Activated T-cell treated with anti-CD3 and anti-CD28 coated beads, Interleukin-2, amount 50 U/mL, for 72 hours (primary cell): ENCODE data around the gene LHFPL6. TPM values are rescaled to one million over a fixed set of nuclear protein-coding genes. Genes with fewer than 3 reads are reported as not detected.

ENCODE experiments used
- ATAC-seq, 2 donors: fragments of 150-1000 bp; cut with Tn5 transposase; replicated peaks in 1 of 2; 2 replicates each; pipeline ENCODE4 v1.10.0; 2021; ENCODE audit warnings: moderate library complexity in 2 of 2, mild to moderate bottlenecking in 1 of 2
- DNase-seq, 2 donors: peaks; one replicate each; pipeline ENCODE4 v3.0.0; 2021 to 2022; ENCODE audit warnings: mixed read lengths in 1 of 2
- H3K27ac Mint-ChIP-seq: one replicate; pipeline ENCODE4 v1.8.0; 2022; ENCODE audit warnings: mild to moderate bottlenecking, moderate library complexity, mixed read lengths
- H3K27me3 Mint-ChIP-seq: one replicate; pipeline ENCODE4 v1.8.0; 2022; ENCODE audit warnings: low read depth, mixed read lengths
- H3K36me3 Mint-ChIP-seq, 2 donors: one replicate each; pipeline ENCODE4 v1.8.0; 2022; ENCODE audit warnings: mixed read lengths in 2 of 2, mild to moderate bottlenecking in 1 of 2; ENCODE audit not compliant: insufficient read depth in 2 of 2
- H3K4me1 Mint-ChIP-seq: one replicate; pipeline ENCODE4 v1.8.0; 2022; ENCODE audit warnings: low read depth, mixed read lengths
- H3K4me3 Mint-ChIP-seq, 2 donors: one replicate each; pipeline ENCODE4 v1.8.0; 2022; ENCODE audit warnings: mild to moderate bottlenecking in 2 of 2, mixed read lengths in 2 of 2, moderate library complexity in 2 of 2
- H3K9me3 Mint-ChIP-seq, 2 donors: one replicate each; pipeline ENCODE4 v1.8.0; 2022; ENCODE audit warnings: mixed read lengths in 2 of 2
- total RNA-seq, 2 donors: library from RNA; stranded (reverse); gene quantifications; one replicate each; pipeline ENCODE4 v1.2.3, GENCODE V29; 2022

The LHFPL6 gene
- total RNA-seq, 2 donors from 2014 or later: 1.7 to 2.5 TPM

DNA sequence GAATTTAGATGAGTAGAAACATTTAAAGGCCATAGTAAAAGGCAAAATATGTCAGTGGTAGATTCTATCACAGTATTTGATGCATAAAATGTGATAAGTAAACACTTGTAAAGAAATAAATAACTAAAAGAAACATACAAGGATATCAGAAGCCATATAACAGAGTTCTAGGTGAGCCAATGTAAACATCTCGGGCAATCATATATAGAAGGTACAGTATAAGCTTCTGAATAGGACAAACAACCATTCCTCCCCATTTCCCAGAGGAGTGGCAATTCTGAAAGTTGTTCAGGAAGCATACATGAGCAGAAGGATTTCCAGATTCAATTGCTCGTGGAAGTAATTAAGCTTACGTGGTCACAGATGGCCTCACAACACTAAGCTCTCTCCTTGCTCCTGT is 267.3 kb downstream of the LHFPL6 start:
- no peaks in the 10 kb centered on the region for H3K4me1 Mint-ChIP-seq
- peaks cover 0 to 2% of the 10 kb centered on the region in 2 donors for H3K9me3 Mint-ChIP-seq
- peaks cover 10% of the 10 kb centered on the region for H3K27me3 Mint-ChIP-seq

DNA sequence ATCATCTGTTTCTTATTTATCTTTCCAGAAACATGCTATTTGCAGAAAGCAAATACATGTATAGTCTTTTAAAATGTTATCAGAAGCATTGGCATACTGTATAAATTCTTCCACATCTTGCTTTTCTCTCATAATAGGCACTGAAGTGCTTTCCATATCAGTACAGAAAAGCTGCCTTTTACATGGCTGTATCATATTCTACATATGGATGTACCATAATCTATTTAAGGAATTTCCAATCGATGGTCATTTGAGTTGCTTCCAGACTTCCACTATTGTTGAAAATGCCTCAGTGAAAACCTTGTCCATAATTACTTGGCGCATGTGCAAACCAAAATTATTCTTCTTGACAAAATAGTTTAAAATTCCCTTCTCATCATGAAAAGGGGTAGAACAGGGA is 272.5 kb downstream of the LHFPL6 start:
- DNase-seq (no peak), ATAC-seq (no peak)
- Mint-ChIP-seq H3K27me3 (peaks cover 21% of the 10 kb centered on the region), H3K27ac (no peak overlapping the region), H3K4me1 (no peaks in the 10 kb centered on the region), H3K9me3 (peaks cover 2 to 5% of the 10 kb centered on the region in 2 donors), H3K36me3 (no peaks in the 10 kb centered on the region), H3K4me3 (no peak overlapping the region)

More for the DNA sequence above, 267.3 kb downstream of the LHFPL6 start:
- no peak for DNase-seq
- no peak for ATAC-seq
- H3K27ac Mint-ChIP-seq: no peak overlapping the region
- H3K36me3 Mint-ChIP-seq: no peaks in the 10 kb centered on the region
- no peak overlapping the region for H3K4me3 Mint-ChIP-seq

DNA sequence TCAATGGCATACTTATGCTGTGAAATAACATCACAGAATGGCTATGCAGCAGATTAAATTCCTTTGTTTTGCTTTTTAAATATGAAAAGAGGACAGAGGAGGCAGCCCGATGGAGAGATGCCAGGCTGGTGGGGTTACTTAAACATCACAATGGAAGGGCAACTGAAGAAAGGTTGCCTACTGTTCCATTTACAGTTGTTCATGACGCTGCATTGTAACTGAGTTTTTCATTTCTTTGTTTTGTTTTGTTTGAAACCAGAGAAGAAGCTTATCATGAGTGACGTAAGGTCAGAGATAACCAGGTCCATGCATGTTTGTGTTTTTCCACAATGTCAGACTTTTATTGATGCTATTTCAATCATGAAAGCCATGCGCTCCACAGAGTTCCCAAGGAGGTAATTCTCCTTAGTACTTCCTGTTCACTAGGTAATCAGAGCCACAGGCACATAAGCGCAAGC is 273.8 kb downstream of the LHFPL6 start:
- H3K36me3 Mint-ChIP-seq: no peaks in the 10 kb centered on the region
- H3K27me3 Mint-ChIP-seq: peaks cover 21% of the 10 kb centered on the region
- no peaks in the 10 kb centered on the region for H3K4me1 Mint-ChIP-seq
- no peak overlapping the region for H3K27ac Mint-ChIP-seq
- DNase-seq (no peak), ATAC-seq (no peak)
- no peak overlapping the region for H3K4me3 Mint-ChIP-seq
- peaks cover 2 to 5% of the 10 kb centered on the region in 2 donors for H3K9me3 Mint-ChIP-seq

DNA sequence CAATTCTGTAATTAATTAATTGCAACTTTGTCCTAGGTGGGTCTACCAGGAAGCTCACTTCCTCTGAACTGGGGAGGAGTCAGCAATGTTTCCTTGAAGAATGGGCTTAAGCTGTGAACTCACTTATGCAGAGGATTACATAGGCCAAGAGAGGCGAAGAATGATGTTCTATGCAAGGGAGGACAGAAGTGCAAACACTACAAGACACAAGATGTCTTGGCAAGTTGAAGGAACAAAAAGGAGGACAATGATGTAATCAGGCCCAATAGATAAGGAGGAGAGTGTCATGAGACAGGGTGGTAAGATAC is 275.9 kb downstream of the LHFPL6 start:
- DNase-seq (no peak), ATAC-seq (no peak)
- peaks cover 21% of the 10 kb centered on the region for H3K27me3 Mint-ChIP-seq
- no peaks in the 10 kb centered on the region for H3K4me1 Mint-ChIP-seq
- H3K27ac Mint-ChIP-seq: no peak overlapping the region
- no peak overlapping the region for H3K4me3 Mint-ChIP-seq
- H3K36me3 Mint-ChIP-seq: no peaks in the 10 kb centered on the region
- H3K9me3 Mint-ChIP-seq: peaks cover 0 to 5% of the 10 kb centered on the region in 2 donors

DNA sequence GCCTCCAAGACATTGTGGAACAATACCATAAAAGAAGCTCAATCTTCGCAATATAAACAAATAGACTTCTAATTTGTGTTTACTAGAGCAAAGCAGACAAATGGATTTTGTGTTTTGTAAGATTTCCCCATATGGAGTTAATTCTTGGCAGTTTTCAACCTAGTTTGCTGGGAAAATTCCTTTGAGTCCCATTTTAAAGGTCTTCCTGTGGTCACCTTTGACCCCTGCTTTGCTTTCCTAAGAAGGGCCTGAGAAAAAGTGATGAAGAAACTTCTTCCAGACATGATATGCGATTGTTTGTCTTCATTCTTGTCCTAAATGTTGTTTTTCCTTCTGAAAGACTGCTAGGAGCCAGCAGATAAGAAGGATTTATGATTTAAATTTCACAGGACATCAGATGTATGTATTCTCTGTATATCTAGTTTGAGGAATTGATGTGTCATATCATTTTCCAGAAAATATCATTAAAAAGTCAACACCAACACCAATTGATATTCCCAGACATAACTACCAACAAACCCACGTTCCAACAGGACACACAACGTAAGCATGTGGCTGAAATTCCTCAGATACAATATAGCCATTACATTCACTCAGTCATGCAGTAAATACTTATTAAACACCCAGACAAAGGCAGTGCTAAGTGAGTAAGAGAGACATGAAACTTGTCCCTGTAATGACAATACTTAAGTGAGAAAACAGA is 276.4 kb downstream of the LHFPL6 start:
- no peaks in the 10 kb centered on the region for H3K36me3 Mint-ChIP-seq
- H3K9me3 Mint-ChIP-seq: peaks cover 0 to 5% of the 10 kb centered on the region in 2 donors
- DNase-seq: no peak
- no peak overlapping the region for H3K27ac Mint-ChIP-seq
- no peak for ATAC-seq
- no peaks in the 10 kb centered on the region for H3K4me1 Mint-ChIP-seq
- H3K27me3 Mint-ChIP-seq: peaks cover 20% of the 10 kb centered on the region
- no peak overlapping the region for H3K4me3 Mint-ChIP-seq

DNA sequence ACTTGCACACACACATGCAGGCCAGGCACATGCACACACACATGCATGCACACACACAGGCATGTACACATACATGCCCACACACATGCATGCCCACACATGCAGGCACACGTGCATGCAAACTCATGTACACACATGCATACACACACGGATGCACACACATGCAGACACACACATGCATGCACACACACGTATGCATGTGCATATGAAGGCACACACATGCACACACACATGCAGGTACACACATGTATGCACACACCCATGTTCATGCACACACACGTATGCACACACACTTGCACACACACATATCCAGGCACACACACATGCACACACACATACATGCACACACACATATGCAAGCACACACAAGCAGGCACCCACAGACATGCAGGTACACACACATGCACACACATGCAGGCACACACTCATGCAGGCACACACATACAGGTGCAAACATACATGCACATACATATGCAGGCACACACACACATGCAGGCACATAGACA is 278.1 kb downstream of the LHFPL6 start:
- H3K9me3 Mint-ChIP-seq: peaks cover 0 to 5% of the 10 kb centered on the region in 2 donors
- no peaks in the 10 kb centered on the region for H3K36me3 Mint-ChIP-seq
- no peak overlapping the region for H3K27ac Mint-ChIP-seq
- no peak overlapping the region for H3K4me3 Mint-ChIP-seq
- H3K4me1 Mint-ChIP-seq: no peaks in the 10 kb centered on the region
- H3K27me3 Mint-ChIP-seq: peaks cover 10% of the 10 kb centered on the region
- no peak for ATAC-seq
- no peak for DNase-seq

DNA sequence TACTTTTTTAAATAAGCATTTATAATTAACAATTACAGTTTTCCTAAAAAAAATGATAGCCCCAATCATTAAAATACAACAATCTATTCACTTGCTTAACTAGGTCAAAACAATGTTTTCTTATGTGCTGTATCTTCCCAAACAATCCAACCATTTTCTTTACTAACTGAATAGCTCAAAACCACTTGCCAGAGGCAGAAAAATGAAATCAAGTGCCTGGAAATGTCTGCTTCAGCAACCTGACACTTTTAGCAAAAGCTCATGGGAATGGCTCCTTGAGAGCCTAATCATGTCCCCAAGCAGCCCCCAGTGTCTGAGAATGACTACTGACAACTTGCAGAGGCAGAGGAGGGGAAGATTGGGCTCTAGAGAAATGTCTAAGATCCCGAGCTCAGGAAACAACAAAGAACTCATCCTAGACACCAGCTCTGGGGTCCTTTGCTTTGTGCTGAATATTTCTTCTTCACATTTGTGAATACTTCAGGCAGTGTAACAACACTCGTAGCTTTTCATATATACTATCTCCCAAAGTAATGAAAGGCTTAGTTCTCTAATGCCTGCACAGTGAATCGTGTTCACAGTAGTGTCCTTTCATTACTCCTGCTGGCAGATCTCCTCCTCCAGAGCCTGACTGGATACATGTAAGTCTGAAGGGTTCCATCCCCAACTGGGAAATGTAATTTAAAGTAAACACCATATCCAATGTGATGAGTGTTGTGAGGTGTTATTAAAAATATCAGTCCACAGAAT is 280.0 kb downstream of the LHFPL6 start:
- peaks cover 8% of the 10 kb centered on the region for H3K27me3 Mint-ChIP-seq
- ATAC-seq (no peak), DNase-seq (no peak)
- no peaks in the 10 kb centered on the region for H3K36me3 Mint-ChIP-seq
- no peaks in the 10 kb centered on the region for H3K9me3 Mint-ChIP-seq
- no peak overlapping the region for H3K27ac Mint-ChIP-seq
- H3K4me1 Mint-ChIP-seq: no peaks in the 10 kb centered on the region
- no peak overlapping the region for H3K4me3 Mint-ChIP-seq

DNA sequence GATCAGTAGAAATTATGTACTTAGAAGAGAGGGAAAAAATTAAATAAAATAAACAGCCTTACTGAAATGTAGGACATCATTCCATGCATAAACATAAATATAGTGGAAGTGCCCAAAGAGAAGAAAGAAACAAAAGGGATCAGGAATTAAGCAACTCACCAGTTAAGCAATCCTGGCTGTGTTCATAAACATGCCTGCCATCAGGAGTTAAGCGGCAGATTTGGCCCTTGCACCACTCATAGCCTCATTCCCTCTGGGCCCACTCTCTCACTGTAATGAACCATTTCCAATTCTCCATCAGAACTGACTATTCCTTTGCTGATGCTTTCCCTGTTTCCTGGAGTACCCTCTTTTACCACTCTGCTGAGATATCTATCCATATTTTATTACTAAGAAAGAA is 281.4 kb downstream of the LHFPL6 start:
- DNase-seq (no peak), ATAC-seq (no peak)
- H3K4me1 Mint-ChIP-seq: no peaks in the 10 kb centered on the region
- H3K4me3 Mint-ChIP-seq: no peak overlapping the region
- H3K9me3 Mint-ChIP-seq: no peaks in the 10 kb centered on the region
- peak overlapping the region; percentile 19 for H3K27ac Mint-ChIP-seq
- peaks cover 8% of the 10 kb centered on the region for H3K27me3 Mint-ChIP-seq
- H3K36me3 Mint-ChIP-seq: no peaks in the 10 kb centered on the region

DNA sequence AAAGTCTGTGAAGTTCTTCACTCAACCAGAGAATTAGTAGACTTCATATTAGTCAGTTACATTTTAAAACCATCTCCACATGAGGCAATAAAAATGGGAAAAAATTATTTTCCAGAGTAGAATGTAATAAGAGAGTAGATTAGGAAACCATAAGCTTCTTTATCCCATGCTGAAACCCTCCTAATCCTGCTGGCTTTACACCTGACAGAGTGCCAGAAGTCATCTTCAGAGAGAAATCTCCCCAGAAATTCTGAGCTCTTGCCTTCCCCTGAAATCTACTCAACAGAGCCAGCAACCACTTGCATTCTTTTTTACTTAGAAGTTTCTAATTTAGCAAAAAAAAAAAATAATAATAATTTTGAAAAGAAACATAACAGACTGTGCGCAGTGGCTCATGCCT is 284.8 kb downstream of the LHFPL6 start:
- Mint-ChIP-seq H3K4me3 (no peak overlapping the region), H3K36me3 (no peaks in the 10 kb centered on the region), H3K9me3 (no peaks in the 10 kb centered on the region), H3K27me3 (peaks cover 8% of the 10 kb centered on the region), H3K4me1 (no peaks in the 10 kb centered on the region), H3K27ac (no peak overlapping the region)
- DNase-seq: no peak
- no peak for ATAC-seq

DNA sequence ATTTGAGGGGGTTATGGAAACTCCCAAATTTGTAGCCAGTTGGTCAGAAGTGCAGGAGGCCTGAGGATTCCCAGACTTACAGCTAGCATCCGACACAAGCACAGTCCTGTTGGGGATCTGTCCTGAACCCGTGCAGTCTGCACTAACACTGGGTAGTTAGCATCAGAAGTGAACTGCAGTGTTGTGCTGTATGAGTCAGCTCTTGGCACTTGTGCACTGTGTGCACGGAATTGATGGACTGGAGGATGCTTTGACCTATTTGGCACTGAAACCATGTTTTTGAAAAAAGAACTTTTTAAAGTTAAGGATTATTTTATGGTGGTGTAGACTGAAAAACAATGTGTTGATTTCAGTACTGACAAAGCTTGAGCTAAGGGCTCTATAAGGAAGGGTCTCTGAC is 285.7 kb downstream of the LHFPL6 start:
- DNase-seq (no peak), ATAC-seq (no peak)
- H3K4me3 Mint-ChIP-seq: no peak overlapping the region
- peaks cover 8% of the 10 kb centered on the region for H3K27me3 Mint-ChIP-seq
- no peaks in the 10 kb centered on the region for H3K9me3 Mint-ChIP-seq
- no peaks in the 10 kb centered on the region for H3K36me3 Mint-ChIP-seq
- H3K4me1 Mint-ChIP-seq: no peaks in the 10 kb centered on the region
- H3K27ac Mint-ChIP-seq: no peak overlapping the region

DNA sequence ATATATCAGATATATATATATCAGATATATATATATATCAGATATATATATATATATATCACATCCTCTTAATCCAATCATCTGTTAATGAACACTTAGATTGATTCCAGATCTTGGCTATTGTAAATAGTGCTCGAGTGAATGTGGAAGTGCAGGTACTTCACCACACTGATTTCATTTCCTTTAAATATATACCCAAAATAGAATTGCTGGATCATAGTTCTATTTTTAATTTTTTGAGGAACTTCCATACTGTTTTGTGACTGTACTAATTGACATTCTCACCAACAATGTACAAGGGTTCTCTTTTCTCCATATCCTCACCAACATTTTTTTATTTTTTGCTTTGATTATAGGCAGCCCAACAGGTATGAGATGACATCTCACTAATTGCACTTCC is 287.2 kb downstream of the LHFPL6 start:
- no peak for ATAC-seq
- Mint-ChIP-seq H3K27ac (no peak overlapping the region), H3K9me3 (no peaks in the 10 kb centered on the region), H3K36me3 (no peaks in the 10 kb centered on the region), H3K4me3 (no peak overlapping the region), H3K27me3 (peaks cover 8% of the 10 kb centered on the region), H3K4me1 (no peaks in the 10 kb centered on the region)
- DNase-seq: no peak

DNA sequence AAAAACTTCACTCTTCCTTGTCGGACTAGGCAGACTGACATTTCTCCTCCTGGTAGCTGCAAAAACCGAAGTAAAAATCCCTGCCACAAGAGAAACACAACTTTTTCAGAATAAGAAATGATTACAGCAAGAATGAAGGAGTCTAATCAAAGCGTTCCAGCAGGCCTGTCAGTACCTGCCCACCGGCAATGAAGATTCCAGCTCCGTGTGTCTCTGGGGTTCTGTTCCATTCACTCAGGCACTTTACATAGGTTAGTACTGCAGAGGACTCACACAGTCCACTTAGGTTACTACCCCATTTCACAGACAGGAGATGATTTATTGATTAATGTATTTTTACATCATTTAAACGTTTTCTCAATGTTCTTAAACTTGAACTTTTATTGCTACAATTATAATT is 289.3 kb downstream of the LHFPL6 start:
- no peaks in the 10 kb centered on the region for H3K4me1 Mint-ChIP-seq
- ATAC-seq (no peak), DNase-seq (no peak)
- peaks cover 3% of the 10 kb centered on the region for H3K27me3 Mint-ChIP-seq
- no peak overlapping the region for H3K4me3 Mint-ChIP-seq
- no peaks in the 10 kb centered on the region for H3K36me3 Mint-ChIP-seq
- no peaks in the 10 kb centered on the region for H3K9me3 Mint-ChIP-seq
- H3K27ac Mint-ChIP-seq: no peak overlapping the region

DNA sequence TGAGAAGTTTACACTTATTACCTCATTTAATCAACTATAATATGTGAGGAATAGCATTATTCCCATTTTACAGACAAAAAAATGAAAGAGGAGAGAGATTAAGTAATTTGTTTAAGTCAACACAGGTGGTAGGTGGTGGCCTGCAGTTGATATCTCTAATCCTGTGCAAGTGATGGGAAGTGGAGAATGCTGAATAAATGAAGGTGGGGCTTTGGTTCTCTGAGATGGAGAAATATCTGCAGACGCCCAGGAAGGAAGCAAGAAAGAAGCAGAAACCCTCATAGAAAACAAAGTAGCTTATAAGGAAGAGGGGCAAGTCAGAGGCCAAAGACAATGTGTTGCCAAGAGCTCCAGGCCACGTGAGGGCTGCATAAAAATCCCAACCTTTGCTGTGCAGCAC is 290.4 kb downstream of the LHFPL6 start:
- H3K9me3 Mint-ChIP-seq: no peaks in the 10 kb centered on the region
- H3K27me3 Mint-ChIP-seq: peaks cover 6% of the 10 kb centered on the region
- DNase-seq (no peak), ATAC-seq (no peak)
- no peaks in the 10 kb centered on the region for H3K36me3 Mint-ChIP-seq
- no peak overlapping the region for H3K4me3 Mint-ChIP-seq
- no peaks in the 10 kb centered on the region for H3K4me1 Mint-ChIP-seq
- H3K27ac Mint-ChIP-seq: no peak overlapping the region
